HG03469 (cell line): ENCODE results near the gene PLEKHG2.

Source experiments
- ATAC-seq: cut with Tn5 transposase; IDR thresholded peaks from one replicate; pipeline ENCODE4 v1.9.1; 2021; ENCODE audit warnings: mild to moderate bottlenecking, moderate library complexity, moderate number of reproducible peaks; ENCODE audit not compliant: unreplicated experiment

PLEKHG2 gene

GRCh38 chr19:39382991-39383828 lies 29.3 kb upstream of the PLEKHG2 start:
- no peak for ATAC-seq

- no peak for ATAC-seq
These were observed 27.5 kb upstream of the PLEKHG2 start for GRCh38 chr19:39384839-39385568.

- ATAC-seq, result no peak
These were observed 26.6 kb upstream of the PLEKHG2 start for GRCh38 chr19:39385629-39386411.

- no peak for ATAC-seq
These were observed 25.9 kb upstream of the PLEKHG2 start for GRCh38 chr19:39386557-39386956.

GRCh38 chr19:39388657-39389056 lies 23.8 kb upstream of the PLEKHG2 start:
- ATAC-seq, result no peak

- no peak for ATAC-seq
These were observed 22.6 kb upstream of the PLEKHG2 start for GRCh38 chr19:39389631-39390414.

- ATAC-seq, result no peak
These were observed 22.1 kb upstream of the PLEKHG2 start for GRCh38 chr19:39390451-39390750.

GRCh38 chr19:39390751-39391437 lies 21.6 kb upstream of the PLEKHG2 start, which contains the start of the genes MED29 and PAF1:
MED29 (plus strand) TSS chr19:39391378; CDS start chr19:39391423, 45 bp downstream.
PAF1 (minus strand) TSS chr19:39391106; CDS start chr19:39390864, 242 bp downstream.
- ATAC-seq, result peak; percentile 81

- no peak for ATAC-seq
These were observed 14.8 kb upstream of the PLEKHG2 start for GRCh38 chr19:39397360-39398296.

- ATAC-seq, result no peak
These were observed 14.1 kb upstream of the PLEKHG2 start for GRCh38 chr19:39398297-39398864.

- no peak for ATAC-seq
These were observed 12.8 kb upstream of the PLEKHG2 start for GRCh38 chr19:39399668-39400050.

GRCh38 chr19:39400061-39400460 lies 12.4 kb upstream of the PLEKHG2 start:
- ATAC-seq, result no peak

GRCh38 chr19:39401070-39401548 lies 11.4 kb upstream of the PLEKHG2 start:
- ATAC-seq, result no peak

GRCh38 chr19:39401549-39402345 lies 10.7 kb upstream of the PLEKHG2 start:
- ATAC-seq, result no peak

GRCh38 chr19:39402346-39403300 lies 9.8 kb upstream of the PLEKHG2 start:
- ATAC-seq, result no peak
